Raji (cell line): ENCODE measurements around the gene ZEB2.

Experiments used
- POLR2A ChIP-seq: IDR thresholded peaks from 2 replicates; pipeline ENCODE4 v1.6.1; 2011; ENCODE audit warnings: low read depth, low read length, control low read depth; ENCODE audit not compliant: insufficient read depth

The ZEB2 gene

GRCh38 chr2:144349674-144350073, 170.2 kb downstream of the ZEB2 start:
- no peak for TF ChIP-seq POLR2A

DNA sequence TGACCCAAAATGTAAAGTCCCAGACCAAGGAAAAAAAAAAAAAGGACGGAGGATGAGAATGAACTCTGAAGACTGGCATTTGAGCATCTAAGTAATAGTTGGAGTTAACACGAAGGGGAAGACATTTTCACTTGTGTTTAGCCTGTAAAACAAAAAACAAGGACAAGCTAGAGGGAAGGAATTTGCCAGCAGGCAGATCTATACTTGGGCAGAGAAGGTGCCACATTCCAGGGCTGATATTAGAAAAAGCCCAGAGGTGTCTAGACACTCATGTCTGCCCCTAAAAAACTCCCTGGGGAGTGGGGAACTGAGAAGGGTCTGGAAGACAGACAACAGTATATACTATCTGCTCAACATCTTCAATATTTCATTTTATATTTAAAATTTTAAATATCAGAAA, 171.1 kb downstream of the ZEB2 start:
- no peak for TF ChIP-seq POLR2A

GRCh38 chr2:144346229-144346628, 173.7 kb downstream of the ZEB2 start:
- no peak for TF ChIP-seq POLR2A

GRCh38 chr2:144343145-144343544, 176.8 kb downstream of the ZEB2 start:
- no peak for TF ChIP-seq POLR2A

DNA sequence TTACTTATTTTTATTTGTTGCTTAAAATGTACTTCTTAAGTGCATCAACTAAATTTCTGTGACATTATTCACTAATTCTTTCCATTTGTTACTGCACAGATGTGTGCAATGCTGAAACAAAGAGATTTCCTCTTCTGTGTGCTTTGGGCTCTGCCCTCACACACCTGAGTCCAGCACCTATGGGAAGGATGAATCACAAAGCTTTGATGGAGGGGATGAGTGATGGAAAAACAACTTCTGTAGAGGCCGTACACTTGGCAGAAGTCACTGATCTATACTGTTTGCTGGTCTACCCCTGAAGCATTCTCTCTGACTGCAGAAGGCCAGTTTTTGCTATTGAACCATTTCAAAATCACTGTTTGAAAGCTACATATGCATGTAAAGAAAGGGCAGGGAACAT, 178.4 kb downstream of the ZEB2 start:
- TF ChIP-seq POLR2A: no peak

GRCh38 chr2:144339048-144339447, 180.9 kb downstream of the ZEB2 start:
- no peak for TF ChIP-seq POLR2A

DNA sequence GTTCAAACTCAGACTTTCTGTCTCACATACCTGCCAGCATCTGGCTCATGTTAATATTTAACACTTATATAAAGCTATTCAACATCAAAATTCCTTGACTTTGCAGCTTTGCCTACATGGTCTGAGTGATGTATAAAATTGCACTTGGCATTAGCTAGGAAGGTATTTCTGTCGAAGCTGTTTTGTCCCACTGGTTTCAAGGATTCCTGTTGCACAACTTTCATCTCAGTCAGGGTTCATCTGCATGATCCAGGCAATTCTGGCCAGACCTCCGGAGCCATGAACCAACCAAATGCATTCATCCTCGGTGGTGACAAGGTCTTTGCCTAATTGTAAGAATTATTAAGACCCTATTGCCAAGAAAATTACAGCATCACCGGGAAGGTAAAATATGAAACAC, 185.4 kb downstream of the ZEB2 start:
- no peak for TF ChIP-seq POLR2A
